Pancreas (tissue), 10 donors: ENCODE measurements around the gene GALNT17. TPM values are rescaled to one million over a fixed set of nuclear protein-coding genes. Genes with fewer than 3 reads are reported as not detected.
A peak's percentile ranks its signal among the peaks of the same experiment; 100 is the strongest.

Source experiments
- ATAC-seq, 4 donors: fragments of 200-7000 bp; cut with Tn5 transposase; one replicate each; pipeline versions ENCODE4 v1.8.0 to v1.9.1; 2020; ENCODE audit warnings: mild to moderate bottlenecking in 4 of 4, moderate library complexity in 4 of 4
- DNase-seq, 6 donors: peaks; one replicate each; pipeline ENCODE4 v3.0.0-alpha.2; 2020
- FAIRE-seq: peaks from 2 replicates; lab custom pipeline; 2012; peaks lifted over from hg19 to GRCh38; lab: Jason Lieb, UNC
- H3K27ac ChIP-seq, 4 donors: fragments of 200-600 bp; sonication (generic); 1 replicate in 3 of 4; 2 replicates in 1 of 4; pipeline versions ENCODE4 v1.5.0 to v1.8.0; 2020
- H3K27me3 ChIP-seq, 4 donors: fragments of 200-600 bp; one replicate each; pipeline ENCODE4 v1.8.0; 2021
- H3K36me3 ChIP-seq, 3 donors: fragments of 200-600 bp; sonication (generic) in 1 of 3; one replicate each; pipeline versions ENCODE4 v1.5.0 to v1.8.0; 2020 to 2021
- H3K4me1 ChIP-seq, 3 donors: fragments of 200-600 bp; one replicate each; pipeline ENCODE4 v1.8.0; 2021
- H3K4me3 ChIP-seq, 4 donors: fragments of 200-600 bp; sonication (generic) in 2 of 4; one replicate each; pipeline versions ENCODE4 v1.5.0 to v1.8.0; 2020 to 2021
- H3K9me3 ChIP-seq, 4 donors: fragments of 200-600 bp; one replicate each; pipeline ENCODE4 v1.8.0; 2021
- CTCF ChIP-seq, 4 donors: fragments of 200-600 bp; sonication (generic) in 3 of 4; IDR thresholded peaks; one replicate each; pipeline versions ENCODE4 v1.5.0 to v1.8.0; 2021; ENCODE audit warnings: antibody characterized with exemption in 4 of 4
- WGBS, 2 donors: extraction: QIAGEN DNeasy Blood & Tissue Kit; methylation state at CpG; one replicate each; pipeline ENCODE4 v1.1.7; 2013; 5-methylcytosine and 5-hydroxymethylcytosine counted together
- intact Hi-C, 3 donors: fragments of 100-400 bp; cut with DNase I; formaldehyde crosslinking; loops; one replicate each; pipeline versions ENCODE4 v1.11.1 to v1.14.2; 2022
- polyA plus RNA-seq, 2 donors: library from polyadenylated mRNA; stranded (reverse); fragments of 200-250 nt; gene quantifications; one replicate each; pipeline ENCODE4 v1.2.3, GENCODE V29; 2013
- total RNA-seq, 6 donors: library from RNA; stranded (reverse); fragmentation: NEBNext Ultra II Directional in 4 of 6; extraction: Animal tissue kit (Norgen Biotek cat#: 25700) in 4 of 6; gene quantifications; one replicate each; pipeline versions ENCODE4 v1.2.1 to v1.2.4, GENCODE V29; 2021 to 2023
- donor health status: healthy with polysubstance abuse.
- donor health status: DM: no; HTN: no; CAD: no; lungs with moderate emphysema.
- donor health status: DM: no; HTN: no; CAD: no.
- donor health status: control.
- donor health status: control.
- donor health status: Bipolar disorder and iron deficiency.
- donor health status: DM: yes; HTN: yes; CAD: no.
- donor health status: DM: no; HTN: no; CAD: no.
- donor health status: DM: no; HTN: no; CAD: no.
- donor health status: DM: yes; HTN: yes; CAD: no.

GALNT17 gene
- total and polyA plus RNA-seq, 8 donors = 0.70 to 4.6 (median 2.9) TPM

GRCh38 chr7:71408271-71408670, 276.3 kb downstream of the GALNT17 start:
- DNase-seq (no peak), ATAC-seq (no peak), FAIRE-seq (no peak)
- Histone ChIP-seq H3K27me3 (no peaks in the 10 kb centered on the region), H3K9me3 (no peaks in the 10 kb centered on the region), H3K27ac (no peak overlapping the region), H3K4me1 (no peaks in the 10 kb centered on the region), H3K4me3 (no peak overlapping the region), H3K36me3 (no peaks in the 10 kb centered on the region)
- WGBS, 2 donors = 87 to 91% methylated on average over 6 of the region's 6 CpGs
- no peak for TF ChIP-seq CTCF (IDR thresholded peaks at IDR 0.05)
- intact Hi-C loops = no loop called here

- no peaks in the 10 kb centered on the region for H3K27me3 ChIP-seq
- intact Hi-C loops = no loop called here
- no peak overlapping the region for H3K27ac ChIP-seq
- no peak overlapping the region for H3K4me3 ChIP-seq
- FAIRE-seq (no peak), DNase-seq (no peak), ATAC-seq (no peak)
- H3K9me3 ChIP-seq = no peaks in the 10 kb centered on the region
- no peak for TF ChIP-seq CTCF (IDR thresholded peaks at IDR 0.05)
- no peaks in the 10 kb centered on the region for H3K36me3 ChIP-seq
- H3K4me1 ChIP-seq = no peaks in the 10 kb centered on the region
- 72 to 76% methylated on average over 3 of the region's 3 CpGs for WGBS, 2 donors
Observed at GRCh38 chr7:71409550-71410157, 277.7 kb downstream of the GALNT17 start.

- Histone ChIP-seq H3K4me3 (no peak overlapping the region), H3K4me1 (no peaks in the 10 kb centered on the region), H3K36me3 (no peaks in the 10 kb centered on the region), H3K9me3 (no peaks in the 10 kb centered on the region), H3K27me3 (no peaks in the 10 kb centered on the region), H3K27ac (no peak overlapping the region)
- FAIRE-seq (no peak), DNase-seq (no peak), ATAC-seq (no peak)
- WGBS, 2 donors = 81 to 82% methylated on average over 3 of the region's 3 CpGs
- intact Hi-C loops = no loop called here
- TF ChIP-seq CTCF (IDR thresholded peaks at IDR 0.05) = no peak
Observed at GRCh38 chr7:71411475-71411874, 279.5 kb downstream of the GALNT17 start.

- no peaks in the 10 kb centered on the region for H3K27me3 ChIP-seq
- TF ChIP-seq CTCF (IDR thresholded peaks at IDR 0.05) = no peak
- no peaks in the 10 kb centered on the region for H3K9me3 ChIP-seq
- H3K27ac ChIP-seq = no peak overlapping the region
- ATAC-seq (no peak), DNase-seq (peak in 1 of 6 donors; percentile 29), FAIRE-seq (no peak)
- no peaks in the 10 kb centered on the region for H3K36me3 ChIP-seq
- no peak overlapping the region for H3K4me3 ChIP-seq
- 81 to 83% methylated on average over 6 of the region's 6 CpGs for WGBS, 2 donors
- H3K4me1 ChIP-seq = no peaks in the 10 kb centered on the region
- intact Hi-C loops = no loop called here
Observed at GRCh38 chr7:71414490-71414889, 282.5 kb downstream of the GALNT17 start.

- H3K9me3 ChIP-seq = no peaks in the 10 kb centered on the region
Observed at GRCh38 chr7:71419546-71420337, 287.8 kb downstream of the GALNT17 start.

More at GRCh38 chr7:71419546-71420337, 287.8 kb downstream of the GALNT17 start:
- FAIRE-seq (no peak), ATAC-seq (no peak), DNase-seq (no peak)
- H3K27me3 ChIP-seq = no peaks in the 10 kb centered on the region
- no peaks in the 10 kb centered on the region for H3K4me1 ChIP-seq
- H3K36me3 ChIP-seq = no peaks in the 10 kb centered on the region
- WGBS, 2 donors = 88 to 89% methylated on average over 12 of the region's 12 CpGs
- H3K27ac ChIP-seq = no peak overlapping the region
- H3K4me3 ChIP-seq = no peak overlapping the region
- no peak for TF ChIP-seq CTCF (IDR thresholded peaks at IDR 0.05)
- intact Hi-C loops = no loop called here
